Liver (tissue), 2 donors: ENCODE measurements around the gene CBFA2T2.

Experiments used
- CTCF ChIP-seq: fragments of 150-350 bp; IDR thresholded peaks from 2 replicates; pipeline ENCODE4 v1.5.1; 2017; ENCODE audit warnings: improper control_type of control experiment, low read depth, low read length; ENCODE audit not compliant: missing input control
- REST ChIP-seq: IDR thresholded peaks from 2 replicates; pipeline ENCODE4 v1.6.1; 2016; ENCODE audit warnings: antibody characterized with exemption, mild to moderate bottlenecking
- donor health status: healthy.

GRCh38 chr20:33545763-33546162 lies 55.9 kb downstream of the CBFA2T2 start:
- TF ChIP-seq REST (no peak), CTCF (no peak)
